CD4-positive, alpha-beta T cell (primary cell): Measurements from ENCODE around the gene BABAM2. TPM values are rescaled to one million over a fixed set of nuclear protein-coding genes. Genes with fewer than 3 reads are reported as not detected.

Source experiments
- ATAC-seq: fragments of 200-7000 bp; cut with Tn5 transposase; one replicate; pipeline ENCODE4 v1.10.0; 2022; ENCODE audit warnings: mild to moderate bottlenecking; ENCODE audit not compliant: poor library complexity
- CTCF ChIA-PET: fragments of 350-600 bp; sonication (Branson Sonifier 250); formaldehyde crosslinking; loops from one replicate; lab custom pipeline; 2021; ENCODE audit warnings: antibody characterized with exemption, inconsistent platforms; lab: Charles Lee
- POLR2A ChIA-PET: fragments of 350-600 bp; sonication (Branson Sonifier 250); formaldehyde crosslinking; loops from one replicate; lab custom pipeline; 2021; ENCODE audit warnings: antibody characterized with exemption, inconsistent platforms; lab: Charles Lee
- DNase-seq, 14 experiments: peaks; one replicate each; pipeline ENCODE4 v3.0.0-alpha.2; 2013 to 2020; ENCODE audit warnings: mixed read lengths in 2 of 14
- H3K27ac ChIP-seq, 2 donors: one replicate each; pipeline versions ENCODE4 v1.5.1 to v1.7.0; 2013; ENCODE audit warnings: low read length in 2 of 2, low read depth in 1 of 2, mild to moderate bottlenecking in 1 of 2
- H3K27me3 ChIP-seq, 2 experiments: 1 replicate in 1 of 2; 2 replicates in 1 of 2; pipeline versions ENCODE4 v1.6.1 to v1.7.0; 2013; ENCODE audit warnings: low read length in 2 of 2, control low read depth in 1 of 2, mild to moderate bottlenecking in 1 of 2, moderate library complexity in 1 of 2; ENCODE audit not compliant: insufficient read depth in 2 of 2, control insufficient read depth in 1 of 2
- H3K36me3 ChIP-seq: one replicate; pipeline ENCODE4 v1.6.1; 2013; ENCODE audit warnings: low read length, control low read depth; ENCODE audit not compliant: insufficient read depth
- H3K4me1 ChIP-seq: one replicate; pipeline ENCODE4 v1.6.1; 2013; ENCODE audit warnings: low read length, control low read depth; ENCODE audit not compliant: insufficient read depth
- H3K4me3 ChIP-seq: one replicate; pipeline ENCODE4 v1.5.1; 2013; ENCODE audit warnings: mild to moderate bottlenecking, low read length, moderate library complexity
- H3K9me3 ChIP-seq, 2 experiments: 1 replicate in 1 of 2; 2 replicates in 1 of 2; pipeline versions ENCODE4 v1.6.1 to v1.7.0; 2013; ENCODE audit warnings: low read length in 2 of 2, mild to moderate bottlenecking in 2 of 2, control low read depth in 1 of 2, moderate library complexity in 1 of 2; ENCODE audit not compliant: control insufficient read depth in 1 of 2, insufficient read depth in 1 of 2
- H3K27ac Mint-ChIP-seq: one replicate; pipeline ENCODE4 v1.8.0; 2020; ENCODE audit warnings: mixed read lengths
- H3K27me3 Mint-ChIP-seq: one replicate; pipeline ENCODE4 v1.8.0; 2021; ENCODE audit warnings: mixed read lengths
- H3K36me3 Mint-ChIP-seq: one replicate; pipeline ENCODE4 v1.8.0; 2021; ENCODE audit warnings: low read depth, mixed read lengths
- H3K4me1 Mint-ChIP-seq: one replicate; pipeline ENCODE4 v1.8.0; 2021; ENCODE audit warnings: low read depth, mixed read lengths
- H3K4me3 Mint-ChIP-seq: one replicate; pipeline ENCODE4 v1.8.0; 2020; ENCODE audit warnings: mild to moderate bottlenecking, mixed read lengths
- H3K9me3 Mint-ChIP-seq: one replicate; pipeline ENCODE4 v1.8.0; 2020; ENCODE audit warnings: mixed read lengths
- CTCF ChIP-seq: fragments of 200-600 bp; IDR thresholded peaks from one replicate; pipeline ENCODE4 v1.8.0; 2022; ENCODE audit warnings: antibody characterized with exemption, mild to moderate bottlenecking
- intact Hi-C, 2 experiments: fragments of 100-400 bp; cut with DNase I in 1 of 2; cut with micrococcal nuclease in 1 of 2; formaldehyde crosslinking; loops; one replicate each; pipeline versions ENCODE4 v1.15.1 to v1.9.0; 2023 to 2025; cut with DNase I, micrococcal nuclease
- total RNA-seq, 174 experiments: library from RNA in 2 of 174; stranded (reverse) in 2 of 174; gene quantifications; one replicate each; pipeline ENCODE4 v1.2.3 and lab custom pipeline; 2021 to 2026

The BABAM2 gene
- total RNA-seq, 2 experiments from 2014 or later: 29.2 to 32.8 TPM

DNA sequence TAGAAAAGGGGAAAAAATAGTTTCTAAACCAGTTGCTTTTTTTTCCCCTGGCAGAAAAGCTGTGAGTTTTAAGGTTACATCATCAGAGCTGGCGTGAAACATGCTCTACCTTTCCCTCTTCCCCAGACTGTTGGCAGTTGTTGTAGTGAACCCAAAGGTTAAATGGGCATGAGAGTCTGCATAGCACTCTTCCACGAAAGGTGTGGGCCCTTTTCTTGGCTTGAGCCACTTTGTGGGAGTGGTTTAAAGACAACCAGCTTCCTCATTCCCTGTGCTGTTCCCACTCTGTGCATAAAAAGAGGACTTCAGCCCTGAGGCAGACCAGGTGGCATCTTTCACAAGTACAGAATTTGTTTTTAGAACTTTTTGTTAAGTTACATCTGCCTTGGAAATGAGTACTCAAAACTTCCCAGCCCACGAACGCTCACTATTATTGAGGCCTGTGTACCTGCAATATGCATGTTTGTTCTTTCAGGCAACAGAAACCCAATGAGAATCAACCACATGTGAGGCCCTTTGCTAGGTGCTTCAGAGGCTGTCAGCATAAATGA lies 243.8 kb downstream of the BABAM2 start:
- H3K36me3 ChIP-seq: peaks cover 2% of the 10 kb centered on the region
- peak overlapping the region; percentile 25 for H3K27ac Mint-ChIP-seq
- no peak overlapping the region for H3K4me3 ChIP-seq
- POLR2A ChIA-PET: interaction anchor here (0.6 kb wide), 1 partner anchor 803 kb away, joined by 3 read pairs; no protein-coding TSS in a partner anchor
- ATAC-seq: peak; percentile 43
- no peak for TF ChIP-seq CTCF
- CTCF ChIA-PET: no interaction called here
- peaks cover 17% of the 10 kb centered on the region for H3K4me1 ChIP-seq
- DNase-seq: peak in 2 of 14 experiments; percentile 2 to 10
- H3K9me3 Mint-ChIP-seq: no peaks in the 10 kb centered on the region
- no peak overlapping the region for H3K4me3 Mint-ChIP-seq
- H3K27me3 ChIP-seq: no peaks in the 10 kb centered on the region
- H3K9me3 ChIP-seq: no peaks in the 10 kb centered on the region
- peak overlapping the region in 1 of 2 donors; percentile 21 for H3K27ac ChIP-seq
- peaks cover 16% of the 10 kb centered on the region for H3K4me1 Mint-ChIP-seq
- peaks cover 32% of the 10 kb centered on the region for H3K36me3 Mint-ChIP-seq
- intact Hi-C loops: no loop called here
- H3K27me3 Mint-ChIP-seq: no peaks in the 10 kb centered on the region

- DNase-seq (peak in 1 of 14 experiments; percentile 2), ATAC-seq (peak; percentile 49)
- no peak overlapping the region for H3K4me3 Mint-ChIP-seq
- POLR2A ChIA-PET: interaction anchor here (0.6 kb wide), 1 partner anchor 803 kb away, joined by 3 read pairs; no protein-coding TSS in a partner anchor
- H3K27ac Mint-ChIP-seq: peak overlapping the region; percentile 25
- H3K27me3 Mint-ChIP-seq: no peaks in the 10 kb centered on the region
- Histone ChIP-seq H3K27ac (peak overlapping the region in 1 of 2 donors; percentile 21), H3K4me3 (no peak overlapping the region), H3K9me3 (no peaks in the 10 kb centered on the region), H3K27me3 (no peaks in the 10 kb centered on the region), H3K36me3 (no peaks in the 10 kb centered on the region), H3K4me1 (peaks cover 17% of the 10 kb centered on the region)
- peaks cover 16% of the 10 kb centered on the region for H3K4me1 Mint-ChIP-seq
- intact Hi-C loops: no loop called here
- CTCF ChIA-PET: no interaction called here
- no peaks in the 10 kb centered on the region for H3K9me3 Mint-ChIP-seq
- H3K36me3 Mint-ChIP-seq: peaks cover 35% of the 10 kb centered on the region
- TF ChIP-seq CTCF: no peak
Observed at GRCh38 chr2:28134857-28135256, 244.3 kb downstream of the BABAM2 start.

GRCh38 chr2:28135324-28135723 lies 244.8 kb downstream of the BABAM2 start:
- no peaks in the 10 kb centered on the region for H3K9me3 Mint-ChIP-seq
- Histone ChIP-seq H3K4me1 (peaks cover 17% of the 10 kb centered on the region), H3K4me3 (no peak overlapping the region), H3K9me3 (no peaks in the 10 kb centered on the region), H3K36me3 (no peaks in the 10 kb centered on the region), H3K27ac (peak overlapping the region in 1 of 2 donors; percentile 21), H3K27me3 (no peaks in the 10 kb centered on the region)
- ChIA-PET CTCF (no interaction called here), POLR2A (no interaction called here)
- no peak overlapping the region for H3K4me3 Mint-ChIP-seq
- peaks cover 16% of the 10 kb centered on the region for H3K4me1 Mint-ChIP-seq
- DNase-seq (peak in 2 of 14 experiments; percentile 5 to 10), ATAC-seq (peak; percentile 46)
- H3K27ac Mint-ChIP-seq: peak overlapping the region; percentile 25
- H3K27me3 Mint-ChIP-seq: no peaks in the 10 kb centered on the region
- intact Hi-C loops: no loop called here
- TF ChIP-seq CTCF: no peak
- H3K36me3 Mint-ChIP-seq: peaks cover 35% of the 10 kb centered on the region
